Thyroid gland (tissue), 4 donors: ENCODE results near the gene L3HYPDH. TPM values are rescaled to one million over a fixed set of nuclear protein-coding genes. Genes with fewer than 3 reads are reported as not detected.

Experiments used
- DNase-seq, 2 donors: peaks; one replicate each; pipeline ENCODE4 v3.0.0-alpha.2; 2019
- H3K27ac ChIP-seq, 3 donors: fragments of 200-600 bp; sonication (generic); 1 replicate in 2 of 3; 2 replicates in 1 of 3; pipeline ENCODE4 v1.5.1; 2016 to 2019; ENCODE audit warnings: mild to moderate bottlenecking in 1 of 3, moderate library complexity in 1 of 3
- H3K27me3 ChIP-seq: fragments of 200-600 bp; sonication (generic); one replicate; pipeline ENCODE4 v1.5.1; 2019
- H3K36me3 ChIP-seq, 2 donors: fragments of 200-600 bp; sonication (generic); one replicate each; pipeline ENCODE4 v1.5.1; 2016 to 2019
- H3K4me1 ChIP-seq, 2 donors: fragments of 200-600 bp; sonication (generic); one replicate each; pipeline ENCODE4 v1.5.1; 2017 to 2019
- H3K4me3 ChIP-seq, 3 donors: fragments of 200-600 bp; sonication (generic); replicated peaks in 1 of 3; 1 replicate in 2 of 3; 2 replicates in 1 of 3; pipeline ENCODE4 v1.5.1; 2016; ENCODE audit warnings: mild to moderate bottlenecking in 1 of 3
- H3K9me3 ChIP-seq: fragments of 200-600 bp; sonication (generic); one replicate; pipeline ENCODE4 v1.5.1; 2017
- POLR2A ChIP-seq, 2 donors: fragments of 450-650 bp; IDR thresholded peaks; one replicate each; pipeline ENCODE4 v1.6.1; 2017; ENCODE audit warnings: antibody characterized with exemption in 2 of 2, mild to moderate bottlenecking in 2 of 2, moderate library complexity in 1 of 2
- WGBS, 2 donors: methylation state at CpG; one replicate each; pipeline ENCODE4 v1.1.5; 2017; 5-methylcytosine and 5-hydroxymethylcytosine counted together
- intact Hi-C: fragments of 100-400 bp; cut with DNase I; formaldehyde crosslinking; loops from one replicate; pipeline ENCODE4 v1.15.1; 2023
- total RNA-seq, 4 donors: library from RNA; depleted of rRNA; stranded (reverse); fragments of >200 nt; gene quantifications; one replicate each; pipeline ENCODE4 v1.2.3, GENCODE V29; 2016
- TF ChIP-seq, protein P1 (sequence below), 6 experiments: fragments of 200-600 bp in 3 of 6; fragments of 450-650 bp in 3 of 6; sonication (generic) in 3 of 6; IDR thresholded peaks; one replicate each; pipeline ENCODE4 v1.5.1; 2016 to 2019; ENCODE audit warnings: antibody characterized with exemption in 6 of 6, mild to moderate bottlenecking in 2 of 6, inconsistent platforms in 1 of 6, moderate library complexity in 1 of 6

L3HYPDH gene
- total RNA-seq, 4 donors from 2014 or later = 54.8 to 97.7 (median 81.2) TPM

DNA sequence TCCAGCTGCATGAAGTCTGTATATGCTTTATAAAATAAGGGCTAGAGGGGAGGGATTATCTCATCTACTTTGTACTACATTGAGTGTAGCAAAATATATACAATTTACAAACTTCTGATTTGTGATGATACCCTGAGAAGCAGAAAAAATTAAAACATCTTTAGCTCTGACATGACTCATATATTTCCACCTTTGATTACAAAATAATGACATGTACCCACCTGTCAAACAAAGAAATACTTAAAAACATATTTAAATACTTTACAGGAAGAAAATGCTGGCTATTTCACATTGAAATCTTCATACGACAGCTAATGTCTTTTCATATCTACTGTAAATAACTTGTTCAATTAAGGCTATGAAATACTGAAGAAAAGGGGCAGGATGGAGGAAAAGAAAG is 22.3 kb downstream of the L3HYPDH start:
- Histone ChIP-seq H3K27ac (no peak overlapping the region), H3K27me3 (no peaks in the 10 kb centered on the region), H3K36me3 (no peaks in the 10 kb centered on the region), H3K4me1 (peaks cover 7 to 8% of the 10 kb centered on the region in 2 donors), H3K4me3 (no peak overlapping the region), H3K9me3 (no peaks in the 10 kb centered on the region)
- intact Hi-C loops = no loop called here
- DNase-seq = no peak
- whole genome bisulfite sequencing, 2 donors = 95 to 97% methylated on average over 1 of the region's 1 CpG
- no peak for TF ChIP-seq POLR2A (IDR thresholded peaks at IDR 0.05)
- TF ChIP-seq, protein P1, sequence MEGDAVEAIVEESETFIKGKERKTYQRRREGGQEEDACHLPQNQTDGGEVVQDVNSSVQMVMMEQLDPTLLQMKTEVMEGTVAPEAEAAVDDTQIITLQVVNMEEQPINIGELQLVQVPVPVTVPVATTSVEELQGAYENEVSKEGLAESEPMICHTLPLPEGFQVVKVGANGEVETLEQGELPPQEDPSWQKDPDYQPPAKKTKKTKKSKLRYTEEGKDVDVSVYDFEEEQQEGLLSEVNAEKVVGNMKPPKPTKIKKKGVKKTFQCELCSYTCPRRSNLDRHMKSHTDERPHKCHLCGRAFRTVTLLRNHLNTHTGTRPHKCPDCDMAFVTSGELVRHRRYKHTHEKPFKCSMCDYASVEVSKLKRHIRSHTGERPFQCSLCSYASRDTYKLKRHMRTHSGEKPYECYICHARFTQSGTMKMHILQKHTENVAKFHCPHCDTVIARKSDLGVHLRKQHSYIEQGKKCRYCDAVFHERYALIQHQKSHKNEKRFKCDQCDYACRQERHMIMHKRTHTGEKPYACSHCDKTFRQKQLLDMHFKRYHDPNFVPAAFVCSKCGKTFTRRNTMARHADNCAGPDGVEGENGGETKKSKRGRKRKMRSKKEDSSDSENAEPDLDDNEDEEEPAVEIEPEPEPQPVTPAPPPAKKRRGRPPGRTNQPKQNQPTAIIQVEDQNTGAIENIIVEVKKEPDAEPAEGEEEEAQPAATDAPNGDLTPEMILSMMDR (IDR thresholded peaks at IDR 0.05) = no peak

DNA sequence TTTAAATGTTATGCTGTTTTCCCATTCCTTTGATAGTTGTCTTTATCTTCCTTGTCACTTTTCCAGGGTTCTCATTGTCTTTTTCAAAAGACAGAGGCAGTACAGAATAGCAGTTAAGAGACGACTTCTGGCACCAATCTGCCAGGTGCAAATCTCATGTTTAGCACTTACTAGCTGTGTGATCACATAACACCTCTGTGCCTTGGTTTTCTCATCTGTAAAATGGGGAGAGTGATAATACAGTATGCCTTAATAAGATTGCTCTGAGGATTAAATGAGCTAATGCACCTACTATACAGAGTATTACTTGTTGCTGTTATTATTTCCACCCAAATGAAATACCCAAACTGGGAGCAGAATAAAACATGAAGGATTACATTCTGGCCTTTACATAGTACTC is 23.8 kb downstream of the L3HYPDH start:
- Histone ChIP-seq H3K4me1 (peaks cover 7 to 8% of the 10 kb centered on the region in 2 donors), H3K4me3 (no peak overlapping the region), H3K9me3 (no peaks in the 10 kb centered on the region), H3K27me3 (no peaks in the 10 kb centered on the region), H3K36me3 (no peaks in the 10 kb centered on the region), H3K27ac (no peak overlapping the region)
- TF ChIP-seq POLR2A (IDR thresholded peaks at IDR 0.05) = no peak
- TF ChIP-seq, protein P1 (IDR thresholded peaks at IDR 0.05) = no peak
- intact Hi-C loops = no loop called here
- no peak for DNase-seq
- 98 to 100% methylated on average over 1 of the region's 1 CpG for WGBS, 2 donors

DNA sequence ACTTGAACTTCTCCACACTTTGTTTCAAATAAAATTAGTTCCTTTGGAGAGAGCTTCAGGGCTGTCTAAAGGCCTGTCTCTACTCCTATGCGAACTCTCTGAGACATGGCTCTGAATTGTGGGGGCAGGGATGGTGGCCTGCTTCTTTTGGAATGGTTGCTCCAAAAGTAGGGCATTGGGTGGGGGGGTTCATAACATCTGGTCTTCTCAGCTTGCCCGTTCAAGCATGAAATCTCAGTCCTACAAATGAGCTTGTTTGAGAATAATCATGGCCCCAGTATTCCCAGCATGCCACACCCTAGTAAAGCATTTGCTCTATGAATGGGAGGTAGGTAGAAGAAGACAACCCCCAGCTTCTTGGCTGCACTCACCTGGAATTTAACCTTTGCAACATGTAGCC is 25.7 kb downstream of the L3HYPDH start:
- H3K4me1 ChIP-seq = no peaks in the 10 kb centered on the region
- H3K36me3 ChIP-seq = no peaks in the 10 kb centered on the region
- DNase-seq = no peak
- TF ChIP-seq, protein P1 (IDR thresholded peaks at IDR 0.05) = no peak
- no peak for TF ChIP-seq POLR2A (IDR thresholded peaks at IDR 0.05)
- H3K27me3 ChIP-seq = no peaks in the 10 kb centered on the region
- intact Hi-C loops = no loop called here
- H3K9me3 ChIP-seq = no peaks in the 10 kb centered on the region
- WGBS, 2 donors = 84 to 97% methylated on average over 2 of the region's 2 CpGs
- H3K4me3 ChIP-seq = no peak overlapping the region
- H3K27ac ChIP-seq = no peak overlapping the region

- H3K9me3 ChIP-seq = no peaks in the 10 kb centered on the region
- H3K27me3 ChIP-seq = no peaks in the 10 kb centered on the region
- 94 to 100% methylated on average over 1 of the region's 1 CpG for WGBS, 2 donors
- intact Hi-C loops = no loop called here
- H3K36me3 ChIP-seq = no peaks in the 10 kb centered on the region
- no peak for TF ChIP-seq POLR2A (IDR thresholded peaks at IDR 0.05)
- TF ChIP-seq, protein P1 (IDR thresholded peaks at IDR 0.05) = no peak
- no peaks in the 10 kb centered on the region for H3K4me1 ChIP-seq
- no peak overlapping the region for H3K27ac ChIP-seq
- H3K4me3 ChIP-seq = no peak overlapping the region
- DNase-seq = no peak
Measured at GRCh38 chr14:59455411-59455810, 28.8 kb downstream of the L3HYPDH start.

DNA sequence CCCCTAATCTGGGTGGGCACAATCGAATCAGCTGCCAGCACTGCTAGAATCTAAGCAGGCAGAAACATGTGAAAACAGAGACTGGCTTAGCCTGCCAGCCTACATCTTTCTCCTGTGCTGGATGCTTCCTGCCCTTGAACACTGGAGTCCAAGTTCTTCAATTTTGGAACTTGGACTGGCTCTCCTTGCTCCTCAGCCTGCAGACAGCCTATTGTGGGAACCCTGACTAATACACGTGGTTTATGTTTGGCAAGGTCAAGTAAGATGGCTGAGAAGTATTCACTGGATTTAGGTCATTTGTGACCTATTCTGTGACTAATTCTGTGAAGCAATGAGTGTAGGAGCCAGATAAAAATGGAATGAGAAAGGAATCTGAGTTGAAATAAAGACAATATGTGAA is 30.1 kb downstream of the L3HYPDH start:
- no peak for DNase-seq

More for the DNA sequence above, 30.1 kb downstream of the L3HYPDH start:
- Histone ChIP-seq H3K27me3 (no peaks in the 10 kb centered on the region), H3K36me3 (no peaks in the 10 kb centered on the region), H3K4me1 (no peaks in the 10 kb centered on the region), H3K27ac (no peak overlapping the region), H3K9me3 (no peaks in the 10 kb centered on the region), H3K4me3 (no peak overlapping the region)
- TF ChIP-seq, protein P1 (IDR thresholded peaks at IDR 0.05) = no peak
- TF ChIP-seq POLR2A (IDR thresholded peaks at IDR 0.05) = no peak
- 75 to 81% methylated on average over 2 of the region's 2 CpGs for WGBS, 2 donors
- intact Hi-C loops = no loop called here
